GM12892 (cell line): ENCODE measurements around the gene GPR89B.

Experiments used
- POLR2A ChIP-seq: IDR thresholded peaks from 2 replicates; pipeline ENCODE4 v1.6.1; 2011; ENCODE audit warnings: low read depth, low read length, control low read depth
- POLR2AphosphoS5 ChIP-seq: IDR thresholded peaks from 2 replicates; pipeline ENCODE4 v1.6.1; 2011; ENCODE audit warnings: low read depth, low read length, control low read depth
- TAF1 ChIP-seq: IDR thresholded peaks from 2 replicates; pipeline ENCODE4 v1.6.1; 2011; ENCODE audit warnings: low read depth, mild to moderate bottlenecking, control low read depth, low read length, borderline replicate concordance

DNA sequence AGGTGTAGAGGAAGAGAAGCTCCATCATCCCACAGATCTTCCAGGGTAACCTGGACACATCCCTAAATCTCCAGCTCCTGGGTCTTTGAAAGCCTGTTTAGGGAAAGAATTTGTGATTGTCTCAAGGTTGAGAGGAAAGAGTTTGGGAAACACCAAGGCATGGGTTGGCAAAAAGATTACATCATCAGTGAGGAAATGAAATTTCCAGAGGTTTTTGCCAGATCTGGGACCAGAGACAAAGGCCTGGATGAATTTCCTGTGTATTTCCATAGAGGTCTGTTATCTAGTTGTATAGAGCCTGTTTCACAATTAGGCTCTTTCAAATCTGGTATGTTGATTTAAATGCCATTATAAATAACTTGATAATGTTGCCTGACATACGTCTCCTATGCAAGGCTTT lies 82.3 kb downstream of the GPR89B start:
- TF ChIP-seq POLR2A: no peak
- no peak for TF ChIP-seq POLR2AphosphoS5
- no peak for TF ChIP-seq TAF1
